T1000 (cell line): ENCODE results near the gene GLDN.
"Not testable (repeated sequence)": the region's sequence is repeated elsewhere in the genome, so short reads cannot be mapped to it uniquely, and the experiment has no call there.

Experiments
- DNase-seq: peaks from one replicate; lab custom pipeline; 2025; ENCODE audit warnings: mixed read lengths; lab: John Stamatoyannopoulos, UW

The GLDN gene

GRCh38 chr15:51387699-51388041 is 46.2 kb downstream of the GLDN start:
- DNase-seq, result no peak

DNA sequence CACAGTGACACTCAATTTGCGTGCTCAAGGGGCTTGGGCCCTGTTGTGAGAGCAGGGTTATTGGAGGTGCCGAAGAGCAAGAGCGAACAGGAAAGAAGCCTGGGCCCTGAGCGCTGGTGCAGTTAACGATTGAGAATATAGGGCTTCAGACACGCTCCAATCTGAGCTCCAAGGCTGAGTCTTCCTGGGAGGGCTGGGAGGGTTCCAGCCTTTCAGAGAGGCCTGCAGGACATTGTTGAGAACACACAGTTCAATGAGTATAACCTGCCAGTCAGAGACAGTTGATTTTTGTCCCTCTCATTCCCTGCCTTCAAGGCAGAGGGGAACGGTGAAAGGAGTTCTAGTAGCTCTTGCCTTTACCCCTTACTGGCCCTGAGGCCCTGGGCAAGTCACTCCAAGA is 47.3 kb downstream of the GLDN start:
- no peak for DNase-seq

DNA sequence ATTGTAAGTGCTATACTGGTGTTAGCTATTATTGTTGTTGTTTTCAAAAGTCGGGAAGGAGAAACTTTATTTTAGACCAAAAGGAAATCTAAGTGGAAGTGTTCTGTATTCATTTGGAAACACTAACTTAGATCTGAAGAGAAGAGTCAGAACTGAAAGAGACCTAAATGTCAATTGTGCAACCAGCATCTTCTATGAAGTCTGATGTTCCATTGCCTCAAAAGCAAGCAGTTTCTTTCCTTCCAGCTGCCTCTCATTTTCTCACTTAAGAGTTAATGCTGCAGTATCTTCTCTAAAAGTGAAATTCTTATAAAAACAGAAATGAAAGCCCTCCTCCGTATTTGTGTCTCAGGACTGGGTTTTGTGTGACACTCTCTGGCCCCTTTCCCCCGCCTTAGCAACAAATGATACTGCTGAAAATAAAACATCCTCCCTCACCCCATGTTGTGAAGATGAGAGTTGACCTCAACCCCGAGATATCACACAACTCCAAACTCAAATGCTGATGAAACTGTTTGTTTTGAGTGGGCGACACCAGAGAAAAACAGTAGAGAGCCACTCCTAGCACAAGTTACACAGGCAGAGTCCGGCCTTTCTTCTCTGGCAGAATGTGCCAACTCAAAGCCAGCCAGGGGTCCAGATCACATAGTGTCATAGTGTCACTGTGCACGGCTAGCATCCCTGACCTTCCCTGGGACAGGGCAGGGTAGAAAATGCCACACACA is 48.9 kb downstream of the GLDN start:
- DNase-seq, result no peak

GRCh38 chr15:51390966-51391422 is 49.5 kb downstream of the GLDN start:
- no peak for DNase-seq

DNA sequence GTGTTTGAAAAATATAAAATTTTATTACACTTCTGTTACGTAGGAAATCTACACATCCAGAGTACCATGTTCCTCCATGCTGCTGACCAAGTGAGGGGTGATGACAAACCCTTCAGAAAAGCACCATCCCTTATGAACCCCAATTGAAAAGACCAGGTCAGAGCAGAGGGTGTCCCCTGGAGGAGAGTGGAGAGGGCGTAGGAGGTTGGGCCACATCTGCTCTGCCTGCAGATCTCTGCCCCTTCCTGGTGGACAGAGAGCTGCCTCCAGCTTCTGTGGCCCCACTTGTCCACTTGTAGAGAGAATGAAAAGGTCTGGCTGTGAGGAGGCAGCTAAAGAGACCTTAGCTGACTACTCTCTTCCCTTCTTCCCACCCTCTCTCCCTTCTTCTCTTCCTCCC is 55.5 kb downstream of the GLDN start:
- no peak for DNase-seq

GRCh38 chr15:51398626-51399025 is 57.2 kb downstream of the GLDN start:
- DNase-seq, result no peak

GRCh38 chr15:51401051-51401780 is 59.8 kb downstream of the GLDN start:
- no peak for DNase-seq

DNA sequence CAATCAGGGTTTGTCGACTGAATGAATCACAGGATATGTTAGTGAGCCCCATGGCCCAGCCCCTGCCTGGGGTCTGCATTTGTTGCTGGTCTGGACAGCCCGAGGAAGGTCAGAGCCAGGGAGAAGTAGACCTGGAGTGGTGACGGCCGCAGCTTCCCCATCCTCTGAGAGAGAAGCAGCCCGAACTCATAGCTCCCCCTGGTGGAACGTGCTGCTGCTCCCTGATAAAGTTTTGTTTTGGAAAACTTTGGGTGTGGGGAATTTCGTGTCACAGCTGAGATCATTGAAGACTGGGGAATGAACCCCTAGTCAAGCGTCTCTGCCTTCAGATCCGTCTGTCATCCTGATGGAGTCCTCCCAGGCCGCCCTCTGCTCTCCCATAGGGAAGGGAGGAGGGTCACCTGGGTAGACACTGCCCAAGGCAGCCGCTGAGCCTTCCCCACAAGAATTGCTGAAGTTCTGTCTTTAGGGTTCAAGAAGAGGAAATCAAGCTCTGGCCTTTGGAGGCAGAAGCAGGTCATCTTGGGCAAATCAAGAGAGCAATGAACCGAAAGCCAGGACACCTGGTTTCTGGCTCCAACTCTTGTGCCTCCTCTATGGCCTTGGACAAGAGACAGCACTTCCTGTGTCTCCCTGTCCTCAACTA is 60.5 kb downstream of the GLDN start:
- DNase-seq, result no peak

DNA sequence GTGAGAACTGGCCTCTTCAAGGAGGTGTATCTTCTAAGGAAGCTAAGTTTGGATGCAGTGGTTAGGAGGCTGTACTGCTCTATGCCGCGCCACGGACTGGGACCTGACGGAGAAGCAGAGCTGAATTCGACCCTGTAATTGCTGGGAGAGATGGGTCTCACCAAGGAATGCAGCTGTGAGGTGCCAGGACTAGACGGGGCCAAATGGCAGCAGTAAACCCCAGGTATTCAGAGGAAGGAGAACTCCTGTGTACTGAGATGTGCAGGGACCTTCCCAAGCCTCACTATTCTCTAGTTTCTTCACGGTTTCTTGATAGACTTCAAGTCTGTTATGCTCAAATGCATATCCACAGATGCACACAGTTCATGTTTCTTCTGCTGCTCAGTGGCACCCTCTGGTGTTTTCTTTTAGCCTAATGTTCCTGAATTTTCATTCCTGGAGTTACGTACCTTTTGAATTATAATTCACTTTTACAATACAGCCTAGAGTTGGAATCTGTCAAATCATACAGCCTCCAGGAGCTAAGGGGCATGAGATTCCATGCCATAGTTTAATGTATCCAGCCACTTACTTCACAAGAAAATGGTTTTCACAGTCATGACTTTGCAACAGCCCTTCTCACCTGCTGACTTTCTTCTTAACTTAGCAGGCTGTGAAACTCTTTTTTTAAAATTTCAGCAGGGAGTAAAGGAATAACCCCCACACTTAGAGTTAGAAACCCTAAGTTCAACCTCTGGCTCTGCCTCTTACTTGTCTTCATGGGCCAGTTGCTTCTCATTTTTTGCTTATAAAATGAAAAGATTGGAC is 61.8 kb downstream of the GLDN start:
- no peak for DNase-seq

DNA sequence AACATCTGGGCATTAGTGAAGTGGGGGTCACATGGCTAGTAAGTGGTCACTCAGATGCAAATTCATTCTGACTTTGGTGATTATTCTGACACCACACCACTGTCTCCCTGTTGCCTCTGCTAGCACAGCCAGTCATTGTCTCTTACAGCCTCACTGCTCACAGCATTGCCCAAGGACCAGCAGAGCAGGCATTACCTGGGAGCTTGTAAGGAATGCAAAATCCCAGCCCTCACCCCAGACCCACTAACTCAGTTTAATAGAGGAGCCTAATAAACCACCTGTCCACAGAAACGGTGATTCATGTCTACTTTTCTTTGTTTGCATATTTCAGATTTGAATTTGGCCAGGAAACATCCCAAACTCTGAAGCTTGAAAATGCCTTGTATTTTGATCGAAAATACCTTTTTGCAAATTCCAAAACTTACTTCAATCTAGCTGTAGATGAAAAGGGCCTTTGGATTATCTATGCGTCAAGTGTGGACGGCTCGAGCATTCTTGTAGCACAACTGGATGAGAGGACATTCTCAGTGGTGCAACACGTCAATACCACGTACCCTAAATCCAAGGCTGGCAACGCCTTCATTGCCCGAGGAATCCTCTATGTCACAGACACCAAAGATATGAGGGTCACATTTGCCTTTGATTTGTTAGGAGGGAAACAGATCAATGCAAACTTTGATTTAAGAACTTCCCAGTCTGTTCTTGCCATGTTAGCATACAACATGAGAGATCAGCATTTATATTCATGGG is 62.7 kb downstream of the GLDN start:
- DNase-seq, result no peak

GRCh38 chr15:51405693-51406523 is 64.5 kb downstream of the GLDN start:
- DNase-seq, result no peak

GRCh38 chr15:51414256-51414860 is 72.9 kb downstream of the GLDN start:
- no peak for DNase-seq

GRCh38 chr15:51416129-51416528 is 74.7 kb downstream of the GLDN start:
- DNase-seq, result no peak

- DNase-seq, result not testable (repeated sequence)
Measured at GRCh38 chr15:51423040-51423439, 81.6 kb downstream of the GLDN start.

DNA sequence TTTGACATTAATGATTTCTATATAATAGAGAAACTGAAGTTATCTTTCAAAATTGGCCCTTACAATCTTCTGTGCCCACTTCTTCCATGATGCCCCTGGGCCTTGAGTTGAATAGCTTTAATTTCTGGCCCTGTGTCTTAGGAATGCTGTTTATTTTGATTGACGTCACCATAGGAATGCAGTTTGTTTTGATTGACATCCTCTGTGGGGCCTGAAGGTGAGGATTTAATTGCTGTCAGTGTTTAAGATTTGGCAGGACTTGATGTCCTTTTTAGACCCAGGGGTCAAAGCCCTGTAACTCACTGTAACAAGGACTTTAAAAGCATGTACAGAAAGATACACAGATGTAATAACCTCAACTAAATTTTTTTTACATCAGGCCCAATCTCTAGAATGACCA is 83.3 kb downstream of the GLDN start:
- DNase-seq, result no peak

DNA sequence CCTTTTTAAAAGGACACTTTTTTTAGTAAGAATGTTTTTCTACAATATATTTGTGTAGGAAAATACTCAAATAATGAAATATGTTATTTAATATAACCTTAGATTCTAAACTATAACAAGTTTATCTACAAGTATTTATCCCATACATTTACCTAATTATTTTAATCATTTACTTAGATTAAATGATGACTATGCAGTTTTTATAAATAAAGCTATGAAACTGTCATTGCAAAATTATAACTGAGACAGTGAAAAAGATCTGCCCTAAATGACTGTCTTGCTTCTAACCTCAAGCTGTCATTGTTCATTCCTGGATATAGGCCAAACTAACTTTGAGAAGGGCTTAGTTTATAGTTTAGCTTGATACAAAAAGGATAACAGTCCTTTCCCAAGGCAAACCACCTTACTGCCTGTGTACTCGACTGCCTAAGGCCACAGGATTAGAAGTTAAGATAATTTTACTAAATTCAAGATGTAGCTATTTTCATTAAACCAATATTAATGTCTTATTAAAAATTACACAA is 84.1 kb downstream of the GLDN start:
- DNase-seq, result no peak

DNA sequence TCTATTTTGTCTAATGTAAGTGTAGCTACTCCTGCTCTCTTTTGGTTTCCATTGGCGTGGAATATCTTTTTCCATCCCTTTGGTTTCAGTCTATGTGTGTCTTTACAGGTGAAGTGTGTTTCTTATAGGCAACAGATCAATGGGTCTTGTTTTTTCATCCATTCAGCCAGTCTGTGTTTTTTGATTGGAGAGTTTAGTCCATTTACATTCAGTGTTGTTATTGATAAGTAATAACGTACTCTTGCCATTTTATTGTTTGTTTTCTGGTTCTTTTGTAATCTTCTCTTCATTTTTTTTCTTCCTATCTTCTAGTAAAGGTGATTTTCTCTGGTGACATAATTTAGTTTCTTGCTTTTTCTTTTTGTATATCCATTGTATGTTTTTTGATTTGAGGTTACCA is 97.1 kb downstream of the GLDN start:
- DNase-seq, result no peak

DNA sequence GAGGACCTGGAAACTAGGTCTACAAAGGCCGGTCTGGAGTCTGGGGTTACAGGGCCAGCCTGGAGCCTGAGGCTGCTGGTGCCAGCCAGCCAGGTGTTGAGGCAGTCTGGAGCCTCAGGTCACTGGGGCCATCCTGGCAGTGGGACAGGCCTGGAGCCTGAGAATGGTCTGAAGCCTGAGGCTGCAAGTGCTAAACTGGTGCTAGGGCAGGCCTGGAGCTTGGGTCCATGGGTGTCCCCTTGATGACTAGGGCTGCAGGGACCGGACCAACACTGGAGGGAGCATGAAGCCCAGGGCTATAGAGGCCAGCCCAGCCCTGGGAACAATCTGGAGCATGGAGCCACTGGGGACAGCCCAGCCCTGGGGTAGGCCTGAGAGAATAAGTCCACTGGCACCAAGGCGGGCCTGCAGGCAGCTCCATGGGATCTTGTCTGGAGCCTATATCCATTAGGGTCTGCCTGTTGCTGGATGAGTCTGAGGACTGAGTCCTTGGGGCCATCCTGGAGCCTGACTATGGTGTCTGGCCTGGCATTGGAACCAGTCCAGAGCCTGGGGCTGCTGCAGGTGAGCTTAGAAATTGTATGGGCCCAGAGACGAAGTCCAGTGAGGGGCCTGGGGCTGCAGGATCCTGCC is 101.9 kb downstream of the GLDN start:
- DNase-seq, result no peak

GRCh38 chr15:51444112-51444511 is 102.7 kb downstream of the GLDN start:
- no peak for DNase-seq

- DNase-seq, result no peak
Measured at GRCh38 chr15:51444807-51445206, 103.4 kb downstream of the GLDN start.
